Daoy (cell line): ENCODE data around the gene NELFB. TPM values are rescaled to one million over a fixed set of nuclear protein-coding genes. Genes with fewer than 3 reads are reported as not detected.

Experiments
- DNase-seq: peaks from one replicate; pipeline ENCODE4 v3.0.0-alpha.2; 2015; ENCODE audit warnings: low read depth
- total RNA-seq: library from RNA; depleted of rRNA; stranded (reverse); fragments of >200 nt; shearing (Covaris generic); gene quantifications from 2 replicates; pipeline ENCODE4 v1.2.3, GENCODE V29; 2014

NELFB gene
- total RNA-seq, 1 experiment from 2014 or later, result 74.7 TPM

GRCh38 chr9:137281345-137282116 lies 26.4 kb downstream of the NELFB start:
- no peak for DNase-seq

GRCh38 chr9:137286975-137287383 lies 31.9 kb downstream of the NELFB start:
- DNase-seq, result peak; percentile 83

GRCh38 chr9:137293094-137293481 lies 38.0 kb downstream of the NELFB start:
- no peak for DNase-seq

GRCh38 chr9:137293482-137294090 lies 38.5 kb downstream of the NELFB start:
- DNase-seq, result no peak

GRCh38 chr9:137294091-137294680 lies 39.1 kb downstream of the NELFB start:
- DNase-seq, result peak; percentile 71

GRCh38 chr9:137294681-137295237 lies 39.6 kb downstream of the NELFB start:
- DNase-seq, result no peak

- peak; percentile 70 for DNase-seq
Observed at GRCh38 chr9:137295238-137295811, 40.2 kb downstream of the NELFB start.

GRCh38 chr9:137295849-137296669 lies 40.9 kb downstream of the NELFB start:
- DNase-seq, result no peak

GRCh38 chr9:137296670-137297664 lies 41.8 kb downstream of the NELFB start:
- DNase-seq, result no peak

- no peak for DNase-seq
Observed at GRCh38 chr9:137297966-137298365, 42.8 kb downstream of the NELFB start.

GRCh38 chr9:137298401-137299202 lies 43.5 kb downstream of the NELFB start:
- peak; percentile 79 for DNase-seq

- DNase-seq, result no peak
Observed at GRCh38 chr9:137299203-137299565, 44.1 kb downstream of the NELFB start.

GRCh38 chr9:137299938-137300337 lies 44.8 kb downstream of the NELFB start:
- no peak for DNase-seq

- DNase-seq, result peak; percentile 56
Observed at GRCh38 chr9:137300567-137301080, 45.5 kb downstream of the NELFB start.

- DNase-seq, result peak; percentile 83
Observed at GRCh38 chr9:137301081-137301947, 46.2 kb downstream of the NELFB start.

- peak; percentile 93 for DNase-seq
Observed at GRCh38 chr9:137302118-137302448, 47.0 kb downstream of the NELFB start, which contains the start of gene NRARP. TSS of gene NRARP (minus strand) at chr9:137302271. CDS start at chr9:137301928, 343 bp downstream.

GRCh38 chr9:137302449-137303150 lies 47.5 kb downstream of the NELFB start:
- DNase-seq, result no peak
